AG09309 (cell line): ENCODE data around the gene DLG2.

Experiments
- DNase-seq: peaks from one replicate; pipeline ENCODE4 v3.0.0-alpha.2; 2010; ENCODE audit warnings: low read depth
- H3K4me3 ChIP-seq: 2 replicates; pipeline ENCODE4 v1.5.1; 2011; ENCODE audit warnings: mild to moderate bottlenecking, low read depth, low read length, moderate library complexity; ENCODE audit not compliant: control insufficient read depth
- CTCF ChIP-seq: IDR thresholded peaks from 2 replicates; pipeline ENCODE4 v1.5.1; 2011; ENCODE audit warnings: mild to moderate bottlenecking, low read depth, low read length, inconsistent platforms; ENCODE audit not compliant: insufficient read depth, control insufficient read depth; ENCODE audit errors: missing control alignments

The DLG2 gene

GRCh38 chr11:83662494-83662893 lies 1964.7 kb downstream of the DLG2 start:
- no peak for DNase-seq
- TF ChIP-seq CTCF = no peak

GRCh38 chr11:83661491-83662350 lies 1965.4 kb downstream of the DLG2 start:
- no peak for DNase-seq
- TF ChIP-seq CTCF = no peak
- H3K4me3 ChIP-seq = no peak overlapping the region

More at GRCh38 chr11:83662494-83662893, 1964.7 kb downstream of the DLG2 start:
- no peak overlapping the region for H3K4me3 ChIP-seq

GRCh38 chr11:83659466-83659865 lies 1967.7 kb downstream of the DLG2 start:
- no peak overlapping the region for H3K4me3 ChIP-seq
- no peak for TF ChIP-seq CTCF
- DNase-seq = no peak

- no peak overlapping the region for H3K4me3 ChIP-seq
- no peak for TF ChIP-seq CTCF
- no peak for DNase-seq
Observed at GRCh38 chr11:83656796-83657330, 1970.3 kb downstream of the DLG2 start.

- no peak for TF ChIP-seq CTCF
- DNase-seq = no peak
- no peak overlapping the region for H3K4me3 ChIP-seq
Observed at GRCh38 chr11:83655976-83656375, 1971.2 kb downstream of the DLG2 start.

- H3K4me3 ChIP-seq = no peak overlapping the region
- no peak for DNase-seq
- no peak for TF ChIP-seq CTCF
Observed at GRCh38 chr11:83649528-83649855, 1977.7 kb downstream of the DLG2 start.
